HCEC 1CT (cell line): Measurements from ENCODE around the gene RAB44.

Experiments used
- DNase-seq: peaks from one replicate; pipeline ENCODE4 v3.0.0-alpha.2; 2017

RAB44 gene

DNA sequence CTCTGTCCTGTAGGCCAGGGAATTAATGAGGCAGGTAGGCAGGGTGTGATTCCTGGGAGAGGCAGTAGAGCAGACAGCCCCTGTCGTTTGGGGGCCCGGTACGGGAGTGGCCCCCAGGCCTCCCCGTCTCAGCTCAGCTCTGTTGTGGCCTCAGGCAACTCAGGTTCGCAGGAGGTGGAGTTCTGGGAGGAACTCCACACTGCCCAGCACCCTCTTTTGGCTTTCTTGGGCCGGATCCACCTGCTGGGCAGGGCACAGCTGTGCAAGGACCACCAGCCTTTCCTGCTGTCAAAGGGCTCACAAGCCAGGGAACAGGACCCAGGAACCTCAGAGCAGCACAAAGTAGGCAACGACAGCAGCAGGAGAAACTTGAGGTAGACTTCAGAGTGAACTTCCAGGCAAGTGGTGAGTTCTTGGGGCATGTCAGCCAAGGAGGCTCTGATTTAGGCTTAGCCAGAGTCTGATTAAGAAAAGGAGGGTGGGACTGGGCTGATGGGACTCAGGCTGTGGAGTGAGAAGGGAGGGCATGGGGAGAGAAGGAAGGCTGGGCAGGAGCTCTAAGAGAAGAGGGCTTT is 36.9 kb downstream of the RAB44 start:
- no peak for DNase-seq

DNA sequence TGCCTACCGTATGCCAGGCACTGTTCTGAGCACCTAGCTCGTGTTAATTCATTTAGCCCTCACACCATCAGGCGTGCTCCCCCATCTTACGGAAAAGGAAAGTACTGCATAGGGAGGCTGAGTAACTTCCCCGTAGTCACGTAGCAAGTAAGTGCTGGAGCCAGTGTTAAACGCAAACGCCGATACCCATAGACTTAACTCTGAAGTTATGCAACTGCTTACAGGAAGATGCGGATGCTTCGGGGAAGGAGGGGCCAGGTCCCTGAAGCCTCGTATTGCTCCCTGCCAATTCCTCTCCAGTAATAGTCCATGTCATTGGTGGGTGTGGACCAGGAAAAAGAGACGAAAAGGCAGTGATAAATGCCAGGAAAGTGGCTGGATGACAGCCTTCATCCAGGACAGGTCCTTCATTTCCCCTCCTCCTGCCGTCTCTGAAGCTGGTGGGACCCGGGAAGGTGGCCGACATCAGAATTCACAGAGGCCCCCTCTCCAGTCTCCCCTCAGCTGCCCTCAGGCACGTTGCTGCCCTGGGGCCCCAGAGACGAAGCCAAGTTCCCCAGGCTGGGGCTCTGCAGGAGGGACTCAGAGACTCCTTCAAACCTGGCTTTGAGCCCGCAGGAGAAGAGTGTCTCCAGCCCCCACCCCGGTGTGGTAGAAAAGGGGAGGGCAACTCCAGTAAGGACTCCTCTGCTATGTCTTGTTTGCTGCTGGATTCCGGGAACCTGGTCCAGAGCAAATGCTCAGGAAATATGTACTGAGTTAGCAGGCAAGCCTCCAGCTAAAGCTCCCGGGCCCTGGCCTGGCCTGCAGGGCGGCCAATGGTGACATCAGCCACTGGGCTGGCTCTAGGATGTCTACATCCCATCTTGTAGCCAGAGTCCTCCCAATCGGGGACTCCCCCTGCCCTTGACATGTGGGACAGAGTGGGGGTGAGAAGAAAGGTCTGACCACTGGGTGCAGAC is 37.8 kb downstream of the RAB44 start:
- DNase-seq = peak; percentile 75

DNA sequence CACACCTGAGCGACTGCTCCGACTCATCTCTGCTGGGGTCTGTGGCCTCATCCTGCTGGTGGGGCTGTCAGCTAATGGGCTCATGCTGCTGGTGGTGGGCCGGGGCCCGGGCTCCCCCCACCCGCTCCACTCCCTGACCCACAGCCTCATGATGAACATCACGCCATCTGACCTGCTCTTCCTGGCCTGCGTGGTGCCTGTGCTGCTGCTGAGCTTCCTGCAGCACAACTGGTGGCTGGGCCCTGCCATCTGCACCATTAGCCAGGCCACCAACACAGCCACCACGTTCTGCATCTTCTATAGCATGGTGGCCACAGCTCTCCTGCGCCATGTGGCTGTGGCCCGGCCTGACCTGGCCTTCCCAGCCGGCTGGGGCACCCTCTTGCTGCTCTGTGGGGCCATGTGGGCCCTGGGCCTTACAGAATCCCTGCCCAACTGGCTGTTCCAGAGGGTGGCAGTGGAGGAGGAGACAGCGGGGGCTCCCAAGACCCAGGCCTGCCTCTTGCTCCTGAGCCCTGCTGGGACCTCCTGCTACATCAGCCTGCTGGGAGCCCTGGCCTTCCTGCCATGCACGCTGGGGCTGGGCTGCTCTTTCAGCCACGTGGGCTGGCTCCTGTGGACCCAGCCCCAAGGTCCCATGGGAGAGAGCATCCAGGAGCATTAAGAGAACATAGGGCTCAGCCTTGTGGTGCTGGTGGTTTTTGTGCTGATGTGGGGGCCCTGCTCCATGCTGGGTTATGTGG is 39.6 kb downstream of the RAB44 start:
- DNase-seq = no peak

DNA sequence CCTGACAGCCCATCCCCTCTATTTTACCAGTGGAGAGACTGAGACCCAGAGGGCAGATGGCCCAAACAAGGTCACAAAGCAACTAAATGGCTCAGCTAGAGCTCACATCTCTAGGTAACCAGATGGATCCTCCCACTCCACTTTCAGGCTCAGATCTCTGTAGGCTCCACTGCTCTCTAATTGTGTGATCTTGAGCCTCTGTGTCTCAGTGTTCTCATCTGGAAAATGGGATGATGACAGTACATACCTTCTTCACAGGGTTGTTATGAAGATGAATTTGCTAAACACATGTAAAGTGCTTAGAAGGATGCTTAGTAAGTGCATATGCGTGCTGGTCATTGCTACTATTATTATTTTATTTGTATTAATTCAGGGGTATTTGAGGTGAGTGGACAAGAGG is 40.5 kb downstream of the RAB44 start:
- DNase-seq = no peak

DNA sequence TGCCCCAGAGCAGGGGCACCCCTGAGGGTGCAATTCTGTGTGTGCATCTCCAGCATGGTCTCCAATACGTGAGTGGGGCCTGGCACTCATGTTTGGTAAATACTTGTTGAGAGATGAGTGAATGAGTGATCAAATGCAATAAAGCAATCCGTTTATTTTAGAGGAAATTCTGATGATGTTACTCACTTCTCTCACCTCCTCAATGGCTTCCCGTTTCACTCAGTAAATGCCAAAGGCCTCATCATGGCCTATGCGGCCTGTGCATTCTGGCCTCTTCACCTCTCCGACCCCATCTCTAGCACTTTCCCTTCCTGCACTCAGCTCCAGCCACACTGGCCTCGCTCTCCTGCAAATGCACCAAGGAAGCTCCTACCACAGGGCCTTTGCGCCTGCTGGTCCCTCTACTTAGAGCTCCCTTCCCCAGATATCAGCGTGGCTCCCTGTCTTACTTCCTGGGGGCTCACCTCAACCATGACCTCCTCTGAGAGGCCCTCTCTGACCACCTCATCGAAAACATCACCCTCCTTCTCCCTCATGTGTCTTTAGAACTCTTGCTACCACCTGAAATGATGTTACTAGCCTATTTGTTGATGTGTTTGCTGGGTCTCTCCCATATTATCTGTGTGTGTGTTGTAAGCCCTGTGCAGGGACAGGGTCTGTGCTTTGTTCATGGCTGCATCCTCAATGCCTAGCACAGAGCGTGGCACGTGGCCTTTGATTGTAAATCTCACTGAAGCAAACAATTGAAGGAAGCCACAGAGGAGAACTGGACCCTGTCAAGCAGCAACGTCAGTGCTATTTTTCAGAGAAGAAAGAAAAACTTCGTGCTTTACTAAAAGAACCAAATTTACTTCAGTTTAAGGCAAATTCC is 42.6 kb downstream of the RAB44 start:
- DNase-seq = peak; percentile 44

DNA sequence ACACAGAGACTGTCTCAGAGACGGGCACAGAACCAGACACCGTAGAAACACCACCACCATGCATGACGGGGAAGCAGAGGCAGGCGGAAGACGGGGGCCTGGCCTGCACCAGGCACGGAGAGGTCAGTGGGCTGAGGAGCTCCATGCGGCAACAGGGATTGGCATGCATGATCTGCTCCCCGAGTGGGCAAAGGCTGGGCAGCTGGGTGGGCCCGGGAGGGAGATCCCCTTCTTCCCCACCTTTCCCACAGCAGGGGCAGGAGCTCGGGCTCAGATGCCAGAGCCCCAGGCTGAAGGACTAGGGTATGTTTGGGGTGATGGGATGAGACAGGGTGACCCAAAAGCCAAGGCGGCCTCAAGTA is 43.2 kb downstream of the RAB44 start:
- no peak for DNase-seq

DNA sequence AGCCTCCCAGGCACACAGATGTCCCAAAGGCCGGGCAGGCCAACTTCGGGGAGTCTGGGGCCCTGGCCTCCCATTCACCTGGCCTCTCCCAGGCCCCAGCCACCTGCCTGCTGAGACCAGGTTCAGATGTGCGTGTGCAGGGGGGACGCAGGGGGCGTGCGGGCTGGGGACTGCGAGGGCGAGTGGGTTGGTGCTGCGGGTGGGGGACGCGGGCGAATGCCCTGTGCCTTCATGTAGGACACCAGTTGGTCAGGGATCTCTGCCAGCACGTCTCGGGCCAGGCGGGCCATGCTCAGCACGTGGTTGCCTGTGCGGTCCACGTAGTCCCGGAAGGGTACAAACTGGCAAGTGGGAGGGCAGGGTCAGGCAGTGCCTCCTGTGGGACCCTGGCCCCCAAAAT is 44.5 kb downstream of the RAB44 start:
- DNase-seq = no peak

DNA sequence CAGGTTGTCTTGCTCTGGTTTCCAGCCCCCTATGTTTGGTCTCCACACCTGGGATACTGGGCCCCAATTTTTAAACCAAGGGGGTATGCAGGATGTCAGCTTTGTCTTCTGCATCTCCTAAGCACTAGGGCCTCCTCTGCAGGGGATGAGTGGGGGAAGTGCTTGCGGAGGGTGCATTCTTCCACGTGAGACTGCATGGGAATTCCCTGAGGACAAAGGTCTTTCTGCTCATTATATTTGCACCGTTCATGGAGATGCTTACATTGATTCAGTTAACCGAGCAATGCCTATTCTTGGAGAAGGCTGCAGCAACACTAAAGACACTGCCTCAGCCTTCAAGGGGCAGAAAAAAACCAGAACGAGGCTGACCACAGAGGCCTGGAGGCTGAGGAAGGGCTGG is 45.4 kb downstream of the RAB44 start:
- DNase-seq = no peak

DNA sequence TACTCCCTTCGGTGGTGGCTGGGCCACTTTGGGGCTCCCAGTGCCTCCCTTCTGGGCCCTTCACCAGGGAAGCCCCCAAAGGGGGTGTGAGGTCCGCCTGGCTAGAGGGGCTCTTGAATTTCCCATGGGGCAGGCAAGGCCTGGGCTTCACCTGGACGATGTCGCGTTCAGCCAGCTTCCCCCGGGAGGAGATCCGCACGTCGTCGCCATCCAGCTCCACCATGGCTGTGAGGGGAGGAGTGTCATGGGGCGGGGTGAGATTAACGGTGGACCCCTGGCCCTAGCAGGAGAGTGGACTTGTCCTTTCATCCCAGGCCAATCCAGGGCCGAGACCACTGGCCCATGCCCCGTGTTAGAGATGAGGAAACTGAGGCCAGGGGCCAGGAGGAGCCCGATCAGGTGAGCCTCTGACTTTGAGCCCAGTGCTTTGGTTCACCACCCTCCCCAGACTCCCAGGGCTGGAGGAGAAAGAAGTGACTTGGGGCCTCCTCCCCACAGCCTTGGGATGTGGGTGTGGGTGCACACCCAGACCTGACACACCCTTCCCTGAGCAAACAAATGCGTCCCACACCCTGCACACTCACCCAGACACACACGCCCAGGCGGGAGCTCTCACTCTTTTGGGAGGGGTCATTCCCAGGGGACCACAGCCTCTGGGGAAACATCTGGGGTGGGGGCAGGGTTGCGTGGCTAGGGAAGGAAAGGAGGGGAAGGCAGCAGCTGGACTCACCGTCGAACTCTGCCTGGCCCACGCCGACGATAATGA is 46.1 kb downstream of the RAB44 start:
- DNase-seq = no peak

DNA sequence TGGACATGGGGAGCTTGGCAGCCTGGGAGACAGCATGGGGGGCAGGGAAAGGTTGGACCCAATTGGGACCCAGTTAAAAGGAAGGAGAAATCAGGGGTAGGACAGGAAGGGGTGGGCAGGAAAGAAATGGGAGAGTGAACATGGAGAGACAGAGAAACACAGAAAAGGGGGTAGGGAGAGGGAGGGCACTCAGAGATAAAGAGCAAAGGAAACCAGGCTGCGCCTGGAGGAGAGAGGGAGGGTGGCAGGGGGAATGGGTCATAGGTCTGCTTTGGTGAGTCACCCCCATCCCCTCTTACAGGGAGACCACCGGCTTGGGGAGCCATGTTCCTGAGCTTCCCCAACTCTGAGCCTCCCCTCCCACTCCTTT is 46.7 kb downstream of the RAB44 start:
- no peak for DNase-seq

DNA sequence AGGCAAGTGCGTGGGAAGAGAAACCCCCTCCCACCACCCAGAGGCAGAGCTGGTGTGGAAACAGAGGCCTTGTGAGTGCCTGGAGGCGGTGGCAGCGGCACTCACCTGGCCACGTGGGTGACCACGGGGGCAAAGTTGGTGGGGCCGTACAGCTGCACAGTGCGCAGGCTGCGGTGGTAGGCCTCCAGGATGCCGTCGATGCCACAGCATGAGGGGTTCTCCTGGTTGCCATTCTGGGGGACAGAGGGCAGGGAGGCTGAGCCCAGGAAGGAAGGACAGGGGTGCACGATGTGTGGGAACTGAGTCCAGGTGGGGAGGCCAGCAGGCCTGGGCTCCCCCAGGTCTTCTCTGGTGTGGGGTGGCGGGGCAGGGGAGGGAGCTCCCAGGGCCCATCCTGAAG is 47.7 kb downstream of the RAB44 start:
- no peak for DNase-seq

DNA sequence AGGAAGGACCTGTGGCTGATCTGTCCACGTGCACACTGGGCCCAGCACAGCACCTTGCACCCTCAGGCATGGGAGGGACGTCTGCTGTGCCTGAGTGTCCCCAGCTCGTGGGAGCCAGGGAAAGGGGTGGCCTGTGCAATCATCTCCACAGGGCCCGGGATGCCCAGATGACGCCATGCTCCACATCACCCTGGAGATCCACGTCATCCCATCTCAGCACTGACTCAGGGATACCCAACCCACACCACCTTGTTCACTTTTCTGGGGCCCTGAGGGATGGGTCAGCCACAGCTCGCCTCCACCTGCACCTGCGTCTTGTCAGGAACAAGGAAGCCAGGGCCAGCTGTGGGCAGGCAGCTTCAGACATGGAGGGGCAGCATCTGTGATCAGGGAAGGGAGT is 48.2 kb downstream of the RAB44 start:
- DNase-seq = no peak

DNA sequence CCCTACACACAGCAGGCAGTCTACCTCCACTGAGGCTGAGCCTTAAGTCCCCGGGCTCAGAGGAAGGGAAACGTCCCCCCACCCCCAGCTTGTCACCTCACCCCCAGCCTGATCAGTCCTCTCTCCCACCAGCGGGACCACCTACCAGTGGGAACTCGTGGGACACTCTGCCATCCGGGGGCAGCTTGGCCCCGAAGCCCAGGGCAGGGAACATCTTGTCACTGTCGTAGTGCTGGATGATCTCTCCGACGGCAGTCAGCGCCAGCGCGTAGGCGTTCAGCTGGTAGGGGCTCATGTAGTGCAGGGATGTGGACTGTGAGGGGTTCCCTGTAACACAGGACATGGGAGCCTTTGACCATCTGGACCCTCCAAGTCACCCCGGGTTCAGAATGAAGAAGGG is 48.6 kb downstream of the RAB44 start:
- DNase-seq = no peak

DNA sequence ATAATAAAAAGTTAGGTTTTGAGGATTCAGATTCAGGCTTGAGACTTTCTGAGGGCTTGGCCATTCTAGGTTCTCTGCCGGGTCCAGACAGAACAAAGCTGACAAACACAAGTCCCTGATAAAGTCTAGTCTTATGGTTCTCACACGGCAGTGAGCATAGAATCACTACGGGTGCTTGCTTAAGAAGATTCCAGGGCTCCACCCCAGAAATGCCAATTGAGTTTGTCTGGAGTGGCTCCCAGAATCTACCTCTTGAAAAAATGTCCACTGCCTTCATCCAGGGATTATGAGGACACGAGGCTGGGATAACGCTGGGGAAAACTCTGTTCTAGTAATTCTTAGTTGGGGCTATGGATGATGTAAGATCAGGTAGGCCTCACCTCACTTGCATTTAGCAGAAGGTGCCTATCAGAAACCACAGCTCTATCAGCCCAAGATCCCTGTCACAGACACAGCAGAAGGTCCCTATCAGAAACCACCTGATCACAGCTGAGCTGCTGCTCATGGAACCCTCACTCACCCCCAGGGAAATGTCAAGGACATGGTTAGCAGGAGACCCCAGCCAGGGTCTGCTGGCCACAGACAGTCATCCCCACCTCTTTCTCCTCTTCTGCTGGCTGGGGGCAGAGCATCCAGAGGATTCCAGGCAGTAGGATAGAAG is 52.3 kb downstream of the RAB44 start:
- DNase-seq = no peak

DNA sequence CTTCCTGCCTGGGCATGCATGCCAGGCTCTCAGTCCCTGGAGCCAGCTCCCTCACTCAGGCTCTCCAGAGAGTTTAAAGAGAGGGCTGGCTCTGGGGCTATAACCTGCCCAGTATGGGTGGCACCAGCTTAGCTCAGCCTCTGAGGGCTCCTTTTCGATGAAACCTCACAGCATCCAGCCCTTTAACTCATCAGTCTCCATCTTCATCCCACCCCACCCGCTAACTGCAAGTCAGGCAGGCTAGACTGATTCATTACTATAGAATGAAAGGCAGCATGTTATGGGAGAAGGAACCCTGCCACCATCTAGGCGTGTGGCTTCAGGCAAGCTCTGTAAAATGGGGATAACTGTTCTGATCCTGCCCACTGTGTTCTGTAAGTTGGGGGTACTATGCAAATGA is 53.5 kb downstream of the RAB44 start:
- DNase-seq = no peak

DNA sequence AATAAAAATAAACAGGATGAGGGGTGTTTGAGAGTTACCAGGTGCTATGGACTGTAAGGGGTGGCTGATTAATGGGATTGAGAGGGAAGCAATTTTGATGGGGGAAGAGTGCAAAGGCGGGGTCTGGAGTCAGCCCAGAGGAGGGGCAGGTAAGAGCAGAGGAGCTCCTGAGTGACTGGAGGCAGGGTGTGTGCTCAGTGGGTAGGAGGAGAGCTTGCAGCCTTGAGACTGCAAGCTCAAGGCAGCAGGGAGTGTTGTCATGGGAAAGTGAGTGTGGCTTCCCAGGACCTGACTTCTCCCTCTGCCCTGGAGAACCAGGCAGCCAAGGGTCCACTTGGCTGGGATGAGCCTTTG is 54.2 kb downstream of the RAB44 start:
- DNase-seq = no peak

DNA sequence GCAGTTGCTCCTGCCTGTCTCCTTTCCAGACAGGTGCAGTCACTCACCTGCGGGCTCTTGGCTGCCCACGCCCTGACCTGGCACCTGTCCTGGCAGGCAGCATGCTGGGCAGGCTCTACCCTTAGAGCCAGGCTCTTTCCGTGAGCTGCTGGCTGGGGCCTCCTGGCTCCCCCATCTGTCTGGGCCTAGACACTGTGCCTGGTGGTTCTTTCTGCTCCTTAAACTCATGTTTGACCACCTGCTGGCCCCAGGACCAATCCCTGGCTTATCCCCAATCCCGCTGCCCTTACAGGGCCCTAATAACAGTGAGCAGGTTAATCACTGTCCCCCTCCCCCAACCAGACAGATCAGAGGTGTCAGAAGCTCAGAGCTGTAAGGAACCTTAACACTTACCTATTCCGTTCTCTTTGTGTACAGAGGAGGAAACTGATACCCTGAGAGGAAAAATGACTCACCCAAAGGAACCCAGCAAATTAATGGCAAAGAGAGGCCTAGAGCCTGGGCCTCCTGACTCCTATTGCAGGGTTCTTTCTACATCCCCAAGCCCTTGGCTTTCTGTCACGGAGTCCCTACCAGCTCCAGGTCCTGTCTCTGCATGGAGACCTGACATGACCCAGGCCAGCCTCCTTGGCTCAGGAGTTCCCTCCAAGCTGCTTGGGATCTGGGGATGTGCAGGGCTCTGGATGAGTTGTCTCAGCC is 54.7 kb downstream of the RAB44 start:
- no peak for DNase-seq

DNA sequence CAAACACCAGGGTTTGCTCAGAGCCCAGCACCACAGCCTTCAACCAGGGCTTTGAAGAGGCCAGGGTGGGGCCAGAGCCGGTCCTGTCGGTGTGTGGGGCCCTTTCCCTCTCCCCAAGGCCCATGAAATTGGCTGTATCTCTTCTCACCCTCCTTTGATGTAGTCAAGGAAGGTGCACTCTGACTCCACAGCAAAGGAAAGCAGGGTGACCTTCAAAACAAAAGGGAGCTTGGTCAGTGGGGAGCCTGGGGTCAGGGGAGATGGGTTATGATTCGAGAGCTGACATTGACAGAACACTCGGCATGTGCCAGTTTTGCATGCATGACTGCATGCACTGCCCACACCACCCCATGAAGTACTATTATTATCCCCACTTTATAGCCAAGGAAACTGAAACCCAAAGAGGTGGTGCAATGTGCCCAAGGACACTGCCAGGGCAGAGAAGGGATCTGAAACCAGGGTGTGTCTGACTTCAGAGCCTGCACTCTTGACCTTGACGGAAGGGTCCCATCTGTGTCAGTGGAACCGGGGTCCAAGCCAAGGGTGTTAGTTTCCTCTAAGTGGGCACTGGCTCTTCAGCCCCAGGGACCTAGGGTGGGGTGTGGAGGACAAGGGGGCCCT is 55.4 kb downstream of the RAB44 start:
- DNase-seq = no peak

DNA sequence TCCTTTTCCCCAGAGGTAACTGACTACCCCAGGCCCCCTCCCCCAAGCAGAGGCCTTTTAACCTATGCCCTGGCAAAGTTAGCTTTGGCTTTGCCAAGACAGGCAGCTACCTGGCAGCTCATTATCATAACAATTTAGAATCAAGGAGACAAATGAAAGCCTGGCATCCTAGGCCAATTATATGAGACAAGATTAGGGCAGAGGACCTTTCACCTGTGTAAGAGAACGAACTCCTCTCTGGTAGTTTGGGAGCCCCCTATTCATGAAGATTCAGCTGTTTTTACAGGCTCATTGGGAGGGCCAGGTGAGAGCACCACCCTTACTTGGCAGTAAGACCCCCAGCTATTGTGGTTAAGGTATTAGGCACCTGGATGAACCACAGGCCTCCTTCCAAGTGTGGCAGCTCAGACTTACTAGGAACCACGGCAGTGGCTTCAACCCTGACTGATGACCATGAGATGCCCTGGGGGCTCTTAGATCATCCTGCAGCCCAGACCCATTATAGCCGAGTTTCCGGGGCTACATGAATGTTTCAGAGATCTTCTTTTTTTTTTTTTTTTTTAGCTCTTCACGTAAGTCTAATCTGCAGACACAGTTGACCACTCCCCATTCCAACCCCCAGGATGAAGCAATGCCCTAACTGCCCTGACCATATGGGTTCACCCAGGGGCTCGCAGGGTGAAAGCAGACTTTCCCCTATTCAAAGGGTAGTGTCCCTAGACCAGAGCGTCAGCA is 56.2 kb downstream of the RAB44 start:
- no peak for DNase-seq
